H1 (cell line): ENCODE data around the gene MARS1. TPM values are rescaled to one million over a fixed set of nuclear protein-coding genes. Genes with fewer than 3 reads are reported as not detected.

Source experiments
- CTCF ChIA-PET: fragments of 300-600 bp; sonication (Branson Sonifier 250); formaldehyde crosslinking; loops from one replicate; lab custom pipeline; 2021; ENCODE audit not compliant: partially characterized antibody; lab: Charles Lee
- POLR2A ChIA-PET: fragments of 300-600 bp; sonication (Branson Sonifier 250); formaldehyde crosslinking; loops from one replicate; lab custom pipeline; 2021; ENCODE audit warnings: inconsistent platforms; ENCODE audit not compliant: partially characterized antibody; lab: Charles Lee
- DNase-seq, 2 experiments: peaks; one replicate each; pipeline versions ENCODE4 v3.0.0 to v3.0.0-alpha.2; 2010 to 2022; ENCODE audit warnings: low spot score in 2 of 2, low read depth in 1 of 2, mixed read lengths in 1 of 2
- FAIRE-seq: peaks from 2 replicates; lab custom pipeline; 2011; peaks lifted over from hg19 to GRCh38; lab: Jason Lieb, UNC
- H2AFZ ChIP-seq: 2 replicates; pipeline ENCODE4 v1.8.1; 2012; ENCODE audit warnings: low read length, inconsistent platforms
- H2AK5ac ChIP-seq: 2 replicates; pipeline ENCODE4 v1.6.1; 2013; ENCODE audit warnings: low read depth, low read length
- H2BK120ac ChIP-seq: replicated peaks from 2 replicates; pipeline ENCODE3; 2013; ENCODE audit warnings: low read depth, low read length, inconsistent platforms
- H2BK12ac ChIP-seq: 2 replicates; pipeline ENCODE4 v1.6.1; 2013; ENCODE audit warnings: low read depth, low read length
- H2BK15ac ChIP-seq: 2 replicates; pipeline ENCODE4 v1.6.1; 2013; ENCODE audit warnings: low read length
- H2BK20ac ChIP-seq: 2 replicates; pipeline ENCODE4 v1.6.1; 2013; ENCODE audit warnings: low read length
- H2BK5ac ChIP-seq: 2 replicates; pipeline ENCODE4 v1.6.1; 2013; ENCODE audit warnings: low read depth, low read length
- H3K14ac ChIP-seq: 2 replicates; pipeline ENCODE4 v1.6.1; 2013; ENCODE audit warnings: inconsistent platforms; ENCODE audit not compliant: insufficient read length
- H3K18ac ChIP-seq: 2 replicates; pipeline ENCODE4 v1.6.1; 2013; ENCODE audit warnings: low read length; ENCODE audit errors: extremely low read depth
- H3K23ac ChIP-seq: 2 replicates; pipeline ENCODE4 v1.6.1; 2013; ENCODE audit warnings: inconsistent platforms; ENCODE audit not compliant: insufficient read length
- H3K23me2 ChIP-seq: 2 replicates; pipeline ENCODE4 v1.6.1; 2013; ENCODE audit warnings: low read depth, low read length
- H3K27ac ChIP-seq: 2 replicates; pipeline ENCODE4 v1.6.1; 2011; ENCODE audit warnings: low read depth, low read length, inconsistent platforms
- H3K27me3 ChIP-seq, 4 experiments: replicated peaks in 1 of 4; 1 replicate in 1 of 4; 2 replicates in 3 of 4; pipeline versions ENCODE4 v1.6.1 to v1.8.1; 2011 to 2013; ENCODE audit warnings: low read length in 3 of 4, mild to moderate bottlenecking in 3 of 4, inconsistent platforms in 2 of 4, mixed read lengths in 2 of 4, moderate library complexity in 1 of 4; ENCODE audit not compliant: control insufficient read depth in 3 of 4, insufficient read depth in 3 of 4; ENCODE audit errors: extremely low read depth in 1 of 4
- H3K36me3 ChIP-seq, 4 experiments: 2 replicates each; pipeline versions ENCODE4 v1.6.1 to v1.8.1; 2011 to 2013; ENCODE audit warnings: mild to moderate bottlenecking in 4 of 4, low read length in 3 of 4, moderate library complexity in 2 of 4, control low read depth in 1 of 4, inconsistent platforms in 1 of 4; ENCODE audit not compliant: insufficient read depth in 4 of 4, control insufficient read depth in 2 of 4
- H3K4ac ChIP-seq: replicated peaks from 2 replicates; pipeline ENCODE3; 2013; ENCODE audit warnings: low read length, low read depth, mixed read lengths, inconsistent platforms; ENCODE audit not compliant: insufficient read length
- H3K4me1 ChIP-seq, 4 experiments: replicated peaks in 1 of 4; 1 replicate in 1 of 4; 2 replicates in 3 of 4; pipeline versions ENCODE4 v1.6.1 to v1.8.1; 2011 to 2013; ENCODE audit warnings: low read length in 3 of 4, inconsistent platforms in 2 of 4, mixed read lengths in 1 of 4; ENCODE audit not compliant: insufficient read depth in 4 of 4, control insufficient read depth in 3 of 4
- H3K4me2 ChIP-seq, 2 experiments: 2 replicates each; pipeline versions ENCODE4 v1.6.1 to v1.8.1; 2011 to 2013; ENCODE audit warnings: low read depth in 2 of 2, low read length in 2 of 2, control low read depth in 1 of 2, inconsistent platforms in 1 of 2, mild to moderate bottlenecking in 1 of 2; ENCODE audit not compliant: insufficient read depth in 1 of 2
- H3K4me3 ChIP-seq, 4 experiments: fragments of 200-600, 300-600 bp in 1 of 4; sonication (generic), shearing (Covaris generic), sonication (Bioruptor Twin) in 1 of 4; 2 replicates each; pipeline versions ENCODE4 v1.5.1 to v1.8.1; 2011 to 2016; ENCODE audit warnings: low read length in 4 of 4, low read depth in 3 of 4, control low read depth in 2 of 4, inconsistent platforms in 2 of 4, mild to moderate bottlenecking in 2 of 4, mixed read lengths in 1 of 4, moderate library complexity in 1 of 4; ENCODE audit not compliant: insufficient read depth in 2 of 4; ENCODE audit errors: extremely low read depth in 1 of 4
- H3K56ac ChIP-seq: replicated peaks from 2 replicates; pipeline ENCODE3; 2013; ENCODE audit warnings: low read depth, mild to moderate bottlenecking, mixed read lengths, low read length, inconsistent platforms; ENCODE audit not compliant: insufficient read length
- H3K79me1 ChIP-seq: 2 replicates; pipeline ENCODE4 v1.6.1; 2013; ENCODE audit warnings: low read depth, low read length, control low read depth
- H3K79me2 ChIP-seq, 2 experiments: 2 replicates each; pipeline versions ENCODE4 v1.6.1 to v1.8.1; 2012 to 2013; ENCODE audit warnings: low read length in 2 of 2, mild to moderate bottlenecking in 2 of 2, inconsistent platforms in 1 of 2; ENCODE audit not compliant: insufficient read depth in 2 of 2, control insufficient read depth in 1 of 2
- H3K9ac ChIP-seq, 4 experiments: replicated peaks in 1 of 4; 1 replicate in 1 of 4; 2 replicates in 3 of 4; pipeline versions ENCODE4 v1.6.1 to v1.8.1; 2011 to 2013; ENCODE audit warnings: low read depth in 3 of 4, low read length in 3 of 4, control low read depth in 2 of 4, mild to moderate bottlenecking in 2 of 4, moderate library complexity in 2 of 4, inconsistent platforms in 1 of 4; ENCODE audit errors: extremely low read depth in 1 of 4
- H3K9me3 ChIP-seq, 2 experiments: 2 replicates each; pipeline versions ENCODE4 v1.6.1 to v1.8.1; 2012 to 2013; ENCODE audit warnings: mild to moderate bottlenecking in 2 of 2, moderate library complexity in 2 of 2, control low read depth in 1 of 2, inconsistent platforms in 1 of 2, low read depth in 1 of 2, low read length in 1 of 2, mixed read lengths in 1 of 2; ENCODE audit not compliant: insufficient read depth in 2 of 2
- H4K20me1 ChIP-seq, 2 experiments: replicated peaks in 1 of 2; 2 replicates each; pipeline versions ENCODE3 to v1.8.1; 2011 to 2013; ENCODE audit warnings: inconsistent platforms in 2 of 2, low read length in 2 of 2, mild to moderate bottlenecking in 1 of 2; ENCODE audit not compliant: insufficient read depth in 2 of 2, control insufficient read depth in 1 of 2
- H4K5ac ChIP-seq: 2 replicates; pipeline ENCODE4 v1.6.1; 2013; ENCODE audit warnings: low read length, low read depth, mixed read lengths, inconsistent platforms; ENCODE audit not compliant: insufficient read length
- H4K8ac ChIP-seq: 2 replicates; pipeline ENCODE4 v1.8.0; 2013; ENCODE audit warnings: mild to moderate bottlenecking, moderate library complexity, low read length, inconsistent platforms; ENCODE audit not compliant: insufficient read depth; ENCODE audit errors: extremely low read depth
- H4K91ac ChIP-seq: replicated peaks from 2 replicates; pipeline ENCODE3; 2013; ENCODE audit warnings: low read length, mixed read lengths, inconsistent platforms; ENCODE audit not compliant: insufficient read length
- ATF3 ChIP-seq: IDR thresholded peaks from 2 replicates; pipeline ENCODE4 v1.6.1; 2011; ENCODE audit warnings: low read depth, mild to moderate bottlenecking, low read length; ENCODE audit not compliant: insufficient read depth
- CEBPB ChIP-seq: IDR thresholded peaks from 2 replicates; pipeline ENCODE4 v1.6.1; 2012; ENCODE audit warnings: low read depth, low read length
- CREB1 ChIP-seq: IDR thresholded peaks from 2 replicates; pipeline ENCODE4 v1.6.1; 2012; ENCODE audit warnings: inconsistent platforms
- E2F6 ChIP-seq: IDR thresholded peaks from 2 replicates; pipeline ENCODE4 v1.6.1; 2012; ENCODE audit warnings: inconsistent platforms
- JUN ChIP-seq: IDR thresholded peaks from 2 replicates; pipeline ENCODE4 v1.6.1; 2011; ENCODE audit warnings: low read depth, mild to moderate bottlenecking, improper control_type of control experiment, low read length
- NANOG ChIP-seq: IDR thresholded peaks from 2 replicates; pipeline ENCODE4 v1.6.1; 2011; ENCODE audit warnings: low read length, low read depth, mild to moderate bottlenecking, inconsistent platforms; ENCODE audit not compliant: insufficient read depth, poor library complexity, severe bottlenecking
- RFX5 ChIP-seq: IDR thresholded peaks from 2 replicates; pipeline ENCODE4 v1.6.1; 2011; ENCODE audit warnings: low read depth, low read length, improper control_type of control experiment, borderline replicate concordance
- SRF ChIP-seq: IDR thresholded peaks from 2 replicates; pipeline ENCODE4 v1.6.1; 2011; ENCODE audit warnings: mild to moderate bottlenecking, low read depth, low read length, moderate library complexity
- TAF1 ChIP-seq: IDR thresholded peaks from 2 replicates; pipeline ENCODE4 v1.6.1; 2011; ENCODE audit warnings: mild to moderate bottlenecking, low read depth, low read length
- TCF12 ChIP-seq: IDR thresholded peaks from 2 replicates; pipeline ENCODE4 v1.6.1; 2011; ENCODE audit warnings: low read depth, mild to moderate bottlenecking, low read length
- USF2 ChIP-seq: IDR thresholded peaks from 2 replicates; pipeline ENCODE4 v1.6.1; 2011; ENCODE audit warnings: low read length, improper control_type of control experiment
- ZNF274 ChIP-seq: IDR thresholded peaks from 2 replicates; pipeline ENCODE4 v1.7.0; 2012; ENCODE audit warnings: low read length, borderline replicate concordance; ENCODE audit errors: extremely low read depth
- WGBS, 2 experiments: shearing (Covaris generic) in 1 of 2; methylation state at CpG; one replicate each; pipeline versions ENCODE4 v1.1.6 to v1.1.7; 2013 to 2015; ENCODE audit warnings: low lambda C conversion rate in 2 of 2, mixed read lengths in 2 of 2, inconsistent platforms in 1 of 2, low coverage in 1 of 2, missing lambda C conversion rate in 1 of 2; ENCODE audit not compliant: insufficient replicate concordance in 2 of 2, insufficient coverage in 1 of 2, insufficient read length in 1 of 2; ENCODE audit errors: extremely low coverage in 1 of 2, missing lambda C conversion rate in 1 of 2; 5-methylcytosine and 5-hydroxymethylcytosine counted together
- polyA plus RNA-seq, 7 experiments: library from polyadenylated mRNA; depleted of rRNA in 3 of 7; stranded (reverse) in 5 of 7; unstranded in 2 of 7; fragments of >200 nt in 5 of 7; fragments of 200-250 nt in 2 of 7; gene quantifications; 1 replicate in 5 of 7; 2 replicates in 1 of 7; 4 replicates in 1 of 7; pipeline versions ENCODE4 v1.2.1 to v1.2.3, GENCODE V29; 2011 to 2013; ENCODE audit warnings: missing spikeins in 2 of 7, mixed read lengths in 2 of 7
- total RNA-seq: library from RNA; stranded (reverse); fragmentation: NEBNext Ultra II Directional; extraction: Animal tissue kit (Norgen Biotek cat#: 25700); gene quantifications from 2 replicates; pipeline ENCODE4 v1.2.1, GENCODE V29; 2021

MARS1 gene
- total and polyA plus RNA-seq, 2 of the 8 experiments (the other 6 are each of a cell fraction or from before 2014, with no cell fraction given) = 194 to 407 TPM

GRCh38 chr12:57472391-57472790 is 15.5 kb upstream of the MARS1 start:
- Histone ChIP-seq H3K4me3 (no peak overlapping the region), H3K9ac (no peak overlapping the region), H3K79me2 (no peaks in the 10 kb centered on the region), H2BK5ac (no peak overlapping the region), H4K5ac (no peak overlapping the region), H2BK15ac (no peak overlapping the region), H4K8ac (no peak overlapping the region), H2AFZ (no peak overlapping the region), H3K27ac (no peak overlapping the region), H3K9me3 (no peaks in the 10 kb centered on the region), H3K4me1 (peaks cover 0 to 25% (median 7%) of the 10 kb centered on the region in 4 experiments; a peak in 6 of 7 replicates), H3K23me2 (peaks cover 8% of the 10 kb centered on the region; the same call in 1 of the 2 replicates), H2AK5ac (no peak overlapping the region), H4K91ac (no peak overlapping the region), H2BK20ac (no peak overlapping the region), H3K27me3 (peaks cover 20 to 48% (median 41%) of the 10 kb centered on the region in 4 experiments), H3K4ac (no peak overlapping the region), H3K79me1 (no peaks in the 10 kb centered on the region), H3K56ac (no peak overlapping the region), H3K4me2 (no peak overlapping the region), H2BK120ac (no peak overlapping the region), H4K20me1 (peaks cover 0 to 4% of the 10 kb centered on the region in 2 experiments), H3K36me3 (peaks cover 0 to 11% (median 2%) of the 10 kb centered on the region in 4 experiments; a peak in 3 of 8 replicates), H3K14ac (no peak overlapping the region), H3K23ac (no peak overlapping the region), H2BK12ac (no peak overlapping the region), H3K18ac (no peak overlapping the region)
- FAIRE-seq (no peak), DNase-seq (no peak)
- ChIA-PET POLR2A (interaction anchor here (1.2 to 1.5 kb wide), 2 partner anchors 239 to 242 kb away, joined by 4 read pairs; no protein-coding TSS in a partner anchor), CTCF (interaction anchor here (1.4 to 25.1 kb wide), 2 partner anchors 14 to 15 kb away, joined by 4 to 441 read pairs; partner anchors contain the start of genes GLI1 and INHBE)
- WGBS, 2 experiments = 94% methylated on average over 3 of the region's 3 CpGs; no CpG with 5 or more reads in 1 of the 2 experiments
- TF ChIP-seq SRF = no peak
- no peak for TF ChIP-seq USF2
- no peak for TF ChIP-seq TCF12
- no peak for TF ChIP-seq NANOG
- no peak for TF ChIP-seq CEBPB
- TF ChIP-seq RFX5 = no peak
- TF ChIP-seq ZNF274 = no peak
- no peak for TF ChIP-seq ATF3
- no peak for TF ChIP-seq TAF1
- TF ChIP-seq E2F6 = no peak
- TF ChIP-seq JUN = no peak
- TF ChIP-seq CREB1 = no peak
